Left hindlimb (tissue), 1 donor: ENCODE results near the gene POP4.

ENCODE experiments used
- DNase-seq: peaks from one replicate; pipeline ENCODE4 v3.0.0-alpha.2; 2018

Gene POP4

DNA sequence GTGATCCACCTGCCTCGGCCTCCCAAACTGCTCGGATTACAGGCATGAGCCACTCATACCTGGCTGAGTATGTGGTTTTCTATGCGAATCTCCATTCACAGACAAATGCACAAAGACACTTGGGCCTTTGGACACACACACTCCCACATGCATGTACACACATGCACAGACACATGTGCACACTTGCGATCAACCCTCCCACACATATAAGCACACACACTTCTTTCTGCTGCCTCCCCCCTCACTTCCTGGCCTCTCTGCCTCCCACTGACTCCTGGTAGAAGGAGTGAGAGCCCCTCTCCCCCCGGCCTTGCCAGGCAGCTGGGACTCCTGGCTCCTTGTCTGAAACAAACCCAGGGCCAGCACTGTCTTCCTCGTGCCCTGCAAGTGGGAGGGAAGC lies 29.9 kb downstream of the POP4 start:
- DNase-seq: no peak

- no peak for DNase-seq
Observed at GRCh38 chr19:29636553-29637360, 30.7 kb downstream of the POP4 start.

DNA sequence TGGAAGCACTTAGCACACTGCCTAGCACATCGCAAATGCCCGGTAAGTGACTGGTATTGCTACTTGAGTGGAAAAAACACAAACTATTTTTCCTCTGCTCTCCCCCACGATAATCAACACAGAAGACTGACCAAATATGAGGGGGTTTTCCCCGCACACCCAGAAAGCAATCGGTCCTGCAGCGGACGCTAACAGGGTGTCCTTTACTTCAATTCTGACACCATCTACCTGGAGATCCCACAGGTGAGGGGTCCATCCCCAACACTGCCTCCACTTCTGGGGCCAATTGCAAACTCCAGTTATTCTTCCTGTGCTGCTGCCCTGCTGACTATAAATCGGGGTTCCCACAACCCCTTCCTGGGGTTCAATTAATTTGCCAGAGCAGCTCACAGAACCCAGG lies 33.0 kb downstream of the POP4 start:
- DNase-seq: no peak

- DNase-seq: no peak
Observed at GRCh38 chr19:29640231-29640630, 34.1 kb downstream of the POP4 start.

GRCh38 chr19:29641597-29641996 lies 35.5 kb downstream of the POP4 start:
- no peak for DNase-seq

DNA sequence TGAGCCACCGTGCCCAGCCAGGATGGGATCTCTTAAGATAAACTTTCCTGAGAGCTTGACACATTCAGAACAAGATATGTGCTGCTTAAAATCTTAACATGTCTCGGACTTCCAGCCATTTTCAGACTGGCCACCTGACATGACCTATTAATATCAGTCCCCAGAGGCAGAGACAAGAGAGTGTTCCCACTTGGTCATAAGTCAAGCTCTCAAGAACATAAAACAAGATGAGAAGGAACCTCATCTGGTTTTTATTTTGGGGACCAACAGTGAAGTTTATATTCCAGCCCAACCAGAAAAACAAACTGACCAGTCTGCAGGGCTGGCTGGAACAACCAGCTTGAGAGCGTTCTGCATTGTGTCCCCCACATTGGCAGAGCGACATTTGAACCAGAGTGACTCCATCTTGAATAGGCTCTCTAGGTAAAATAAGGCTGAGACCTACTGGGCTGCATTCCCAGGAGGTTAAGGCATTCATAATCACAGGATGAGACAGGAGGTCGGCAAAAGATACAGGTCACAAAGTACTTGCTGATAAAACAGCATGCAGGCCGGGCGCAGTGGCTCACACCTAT lies 37.4 kb downstream of the POP4 start:
- no peak for DNase-seq

GRCh38 chr19:29644210-29644609 lies 38.1 kb downstream of the POP4 start:
- no peak for DNase-seq

DNA sequence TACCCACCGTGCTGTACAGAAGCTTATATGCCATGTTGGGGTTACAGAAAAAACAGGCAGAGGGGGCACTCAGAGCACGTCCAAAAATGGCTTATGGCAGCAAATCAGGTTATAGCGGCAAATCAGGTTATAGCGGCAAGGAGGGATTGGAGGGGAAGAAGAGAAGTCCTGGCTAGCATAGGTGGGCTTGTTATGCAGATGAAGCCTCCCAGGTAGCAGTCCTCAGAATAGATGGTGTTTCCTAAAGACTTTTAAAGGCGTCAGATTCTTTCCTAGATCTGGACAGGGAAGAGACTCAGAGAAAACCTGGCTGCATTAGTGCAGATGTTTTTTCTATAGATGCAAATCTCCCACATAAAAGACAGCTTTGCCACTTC lies 39.4 kb downstream of the POP4 start:
- no peak for DNase-seq

- no peak for DNase-seq
Observed at GRCh38 chr19:29645911-29646310, 39.8 kb downstream of the POP4 start.

GRCh38 chr19:29650772-29651387 lies 44.8 kb downstream of the POP4 start:
- DNase-seq: no peak

GRCh38 chr19:29651622-29652394 lies 45.7 kb downstream of the POP4 start:
- no peak for DNase-seq

GRCh38 chr19:29653398-29653797 lies 47.3 kb downstream of the POP4 start:
- no peak for DNase-seq

DNA sequence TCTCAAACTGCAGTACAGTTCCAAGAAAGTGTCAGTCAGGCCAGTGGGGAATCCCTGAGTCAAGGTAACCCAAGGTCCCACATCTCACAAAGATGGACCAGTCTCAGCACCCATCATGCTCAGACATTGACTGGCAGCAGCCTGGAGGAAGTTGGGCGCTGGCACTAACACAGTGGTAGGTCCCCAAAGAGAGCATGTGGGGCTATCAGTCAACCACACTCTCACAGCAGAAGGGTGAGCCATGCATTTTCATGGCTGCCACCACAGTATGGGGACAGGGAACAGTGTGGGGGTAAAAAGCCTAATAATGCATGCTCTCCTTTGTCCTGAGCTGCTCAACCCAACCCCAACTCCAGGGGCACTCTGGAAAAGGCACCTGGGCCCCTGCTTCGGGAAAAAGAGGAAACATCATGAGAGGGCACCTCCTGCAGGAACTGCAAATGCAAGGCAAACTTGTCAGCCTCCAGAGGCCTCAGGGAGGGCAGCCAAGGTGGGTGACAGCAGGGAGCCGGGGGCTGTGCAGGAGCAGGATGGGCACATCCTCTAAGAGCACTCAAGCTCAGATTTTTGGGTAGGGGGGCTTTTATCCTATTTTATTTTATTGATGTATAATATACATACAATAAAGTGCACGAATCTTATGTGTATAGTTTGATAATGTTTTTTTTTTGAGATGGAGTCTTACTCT lies 49.7 kb downstream of the POP4 start:
- DNase-seq: no peak

DNA sequence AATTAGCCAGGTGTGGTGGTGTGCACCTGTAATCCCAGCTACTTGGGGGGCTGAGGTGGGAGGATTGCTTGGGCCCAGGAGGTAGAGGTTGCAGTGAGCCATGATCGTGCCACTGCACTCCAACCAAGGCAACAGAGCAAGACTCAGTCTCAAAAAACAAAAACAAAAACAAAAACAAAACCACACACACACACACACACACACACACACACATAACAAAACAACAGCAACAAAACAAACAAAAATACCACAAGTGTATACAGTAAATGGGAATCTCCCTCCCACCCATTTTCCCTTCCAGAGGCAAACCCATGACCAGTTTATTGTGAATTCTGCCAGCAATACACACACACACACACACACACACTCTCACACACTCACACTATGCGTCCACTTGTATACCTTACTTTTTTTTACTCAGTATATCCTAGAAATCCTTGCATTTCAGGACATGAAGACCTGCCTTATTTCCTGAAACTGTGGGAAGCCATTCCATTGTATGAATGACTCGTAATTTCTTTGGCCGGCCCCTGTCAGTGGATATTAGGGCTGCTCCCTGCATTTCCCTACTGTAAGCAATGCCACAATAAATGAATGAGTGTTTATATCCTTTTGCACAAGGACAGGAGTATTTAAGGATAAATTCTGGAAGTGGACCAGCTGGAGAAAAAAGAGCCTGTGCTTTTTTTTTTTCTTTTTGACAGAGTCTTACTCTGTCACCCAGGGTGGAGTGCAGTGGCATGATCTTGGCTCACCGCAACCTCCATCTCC lies 52.3 kb downstream of the POP4 start:
- DNase-seq: no peak

- no peak for DNase-seq
Observed at GRCh38 chr19:29660835-29661234, 54.8 kb downstream of the POP4 start.

DNA sequence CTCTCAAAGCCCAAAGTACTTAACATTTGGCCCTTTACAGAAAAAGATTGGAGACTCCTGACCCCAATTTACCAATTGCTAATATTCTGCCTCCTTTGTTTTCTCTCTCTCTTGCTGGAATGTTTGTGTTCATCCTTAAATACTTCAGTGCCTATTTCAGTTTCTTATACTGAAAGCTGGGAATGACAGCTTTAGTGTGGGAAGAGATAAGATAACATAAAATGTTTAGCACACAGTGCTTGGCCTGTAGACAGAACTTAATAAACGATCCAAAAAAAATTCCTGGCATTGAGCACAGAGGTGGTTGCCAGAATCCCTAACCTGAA lies 56.2 kb downstream of the POP4 start:
- no peak for DNase-seq

GRCh38 chr19:29662604-29663404 lies 56.7 kb downstream of the POP4 start:
- DNase-seq: peak; percentile 77

DNA sequence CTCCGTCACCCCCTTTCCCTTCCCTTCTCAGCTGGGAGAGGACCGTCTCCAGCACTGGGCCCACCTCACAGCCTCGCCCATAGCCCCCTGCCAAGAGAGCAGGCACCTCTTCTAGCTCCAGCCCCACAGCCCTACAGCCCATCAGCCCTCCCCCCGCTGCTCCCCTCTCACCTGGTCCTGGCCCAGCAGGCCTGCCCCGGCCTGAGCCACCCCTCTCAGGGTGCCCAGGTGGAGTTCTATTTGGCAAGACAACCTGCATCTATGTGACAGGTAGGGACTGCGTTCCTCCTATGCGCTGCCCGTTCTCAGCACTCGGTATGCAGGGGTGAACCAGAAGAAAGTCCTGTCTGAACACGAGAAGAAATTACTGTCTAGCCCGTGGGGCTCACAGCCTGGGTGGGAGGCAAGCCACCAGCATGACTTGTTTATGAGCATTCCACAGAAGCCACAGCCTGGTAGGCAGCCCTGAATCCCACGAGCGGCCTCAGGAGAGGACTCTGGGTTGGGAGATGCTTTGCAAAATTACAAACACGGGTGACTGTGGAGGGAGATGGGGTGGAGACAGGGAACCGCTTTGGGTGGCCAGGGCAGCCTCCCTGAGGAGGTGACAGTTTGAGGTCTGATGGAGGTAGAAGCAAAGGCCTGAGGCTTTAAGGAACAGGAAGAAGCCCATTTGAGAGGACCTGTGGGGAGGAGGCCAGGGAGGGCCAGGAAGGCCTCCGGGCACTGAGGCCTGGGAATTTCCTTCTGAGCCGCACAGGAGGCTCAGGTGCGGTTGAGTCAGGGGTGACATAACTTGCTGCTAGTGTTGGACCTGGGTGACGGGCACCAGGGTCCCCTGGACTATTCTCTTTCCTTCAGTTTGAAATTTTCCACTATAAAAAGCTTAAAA lies 58.0 kb downstream of the POP4 start:
- DNase-seq: no peak

DNA sequence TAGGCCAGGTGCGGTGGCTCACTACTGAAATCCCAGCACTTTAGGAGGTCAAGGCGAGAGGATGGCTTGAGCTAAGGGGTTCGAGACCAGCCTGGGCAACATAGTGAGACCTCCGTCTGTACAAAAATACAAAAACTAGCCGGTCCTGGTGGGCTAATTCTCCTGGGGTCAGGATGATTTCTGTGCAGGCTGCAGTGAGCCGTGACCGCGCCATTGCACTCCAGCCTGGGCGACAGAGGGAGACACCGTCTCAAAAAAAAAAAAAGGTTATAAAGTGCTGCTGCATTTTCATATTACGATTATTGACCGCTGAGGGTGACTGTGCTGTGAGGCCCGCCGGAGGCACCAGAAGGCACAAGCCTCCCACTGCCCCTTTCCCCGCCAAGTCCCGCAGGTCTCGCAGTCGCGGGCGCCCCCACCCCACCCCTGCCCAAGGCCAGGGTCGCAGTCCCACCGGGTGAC lies 58.7 kb downstream of the POP4 start:
- DNase-seq: no peak

- DNase-seq: peak; percentile 88
Observed at GRCh38 chr19:29665215-29665825, 59.2 kb downstream of the POP4 start, which contains the start of gene PLEKHF1. Gene PLEKHF1 (plus strand): TSS chr19:29665461. CDS start chr19:29673840, 8,379 bp downstream.
